GM21381 (cell line): Measurements from ENCODE around the gene PTPN14.

Experiments
- ATAC-seq: cut with Tn5 transposase; IDR thresholded peaks from one replicate; pipeline ENCODE4 v1.9.1; 2021; ENCODE audit warnings: mild to moderate bottlenecking, moderate library complexity; ENCODE audit not compliant: unreplicated experiment

Gene PTPN14

DNA sequence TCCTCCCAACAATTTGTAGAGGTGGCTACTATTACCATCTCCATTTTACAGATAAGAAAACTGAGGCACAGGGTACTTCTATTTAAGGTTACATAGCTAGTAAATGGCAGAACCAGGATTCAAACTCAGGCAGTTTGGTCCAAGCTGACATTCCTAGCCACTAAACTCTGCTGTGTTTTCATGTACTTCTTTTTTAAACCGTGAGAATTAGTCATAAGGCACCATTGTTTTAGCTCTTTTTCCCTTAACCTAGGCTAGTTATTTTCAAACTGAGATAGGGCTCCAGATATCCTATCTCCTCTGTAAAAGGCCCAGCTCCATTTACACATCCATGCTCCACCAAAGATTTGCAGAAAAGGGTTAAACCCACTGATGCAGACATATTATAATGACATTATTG, 92.9 kb downstream of the PTPN14 start:
- no peak for ATAC-seq

DNA sequence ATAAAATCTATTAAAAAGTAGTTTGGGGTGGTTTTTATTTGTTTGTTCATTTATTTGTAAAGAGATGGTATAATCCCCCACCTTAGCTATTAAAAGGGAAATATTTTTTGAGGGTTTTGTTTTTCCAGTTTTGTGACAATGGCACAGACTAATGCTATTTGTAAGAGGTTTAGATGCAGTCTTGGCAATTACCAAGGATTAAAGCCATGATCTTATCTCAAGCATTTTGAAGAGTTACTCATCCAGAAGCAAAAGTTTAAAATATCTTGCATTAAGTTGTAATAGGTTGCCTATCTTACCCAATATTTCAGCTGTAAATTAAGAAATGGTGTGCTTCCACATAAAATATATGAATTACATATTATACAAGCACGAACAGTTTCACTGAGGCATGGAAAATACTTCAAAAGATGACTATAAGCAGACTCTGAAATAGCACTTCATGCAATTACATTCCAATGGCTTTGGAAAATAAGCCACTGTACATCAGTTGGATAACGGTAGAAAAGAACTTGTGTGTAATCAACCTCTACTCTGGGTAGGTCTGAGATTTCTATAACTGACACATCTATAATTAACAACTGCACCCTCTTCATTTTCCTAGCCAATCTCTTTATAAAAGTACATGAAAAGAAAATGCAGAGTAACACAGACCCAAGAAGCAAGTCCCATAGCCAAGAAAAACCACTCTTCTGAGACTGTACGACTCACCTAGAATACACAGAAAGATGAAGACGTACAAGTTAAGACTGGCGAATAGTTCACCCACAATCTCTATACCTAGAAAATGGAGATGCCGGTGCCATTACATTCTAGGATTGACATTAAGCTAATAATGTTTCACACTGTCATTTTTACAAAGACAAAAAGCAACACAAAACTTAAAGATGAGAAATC, 95.2 kb downstream of the PTPN14 start:
- no peak for ATAC-seq

DNA sequence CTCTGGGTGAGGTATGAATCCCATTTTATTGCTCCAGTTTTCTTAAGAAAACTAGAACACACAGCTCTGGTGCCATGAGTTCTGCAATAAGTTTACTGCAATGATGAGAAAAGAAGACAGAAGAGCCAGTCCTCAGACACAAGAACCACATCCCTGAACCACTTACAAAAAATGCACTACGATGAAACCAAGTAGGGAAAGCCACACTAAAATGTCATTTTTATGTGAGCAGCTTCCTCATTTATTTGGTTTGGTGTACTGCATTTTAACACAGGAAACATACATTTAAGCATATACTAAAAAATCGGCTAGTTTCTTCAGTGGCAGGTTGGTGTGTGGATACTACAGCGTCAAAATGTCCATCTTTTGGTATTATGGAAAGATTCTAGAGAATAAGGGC, 95.9 kb downstream of the PTPN14 start:
- no peak for ATAC-seq

DNA sequence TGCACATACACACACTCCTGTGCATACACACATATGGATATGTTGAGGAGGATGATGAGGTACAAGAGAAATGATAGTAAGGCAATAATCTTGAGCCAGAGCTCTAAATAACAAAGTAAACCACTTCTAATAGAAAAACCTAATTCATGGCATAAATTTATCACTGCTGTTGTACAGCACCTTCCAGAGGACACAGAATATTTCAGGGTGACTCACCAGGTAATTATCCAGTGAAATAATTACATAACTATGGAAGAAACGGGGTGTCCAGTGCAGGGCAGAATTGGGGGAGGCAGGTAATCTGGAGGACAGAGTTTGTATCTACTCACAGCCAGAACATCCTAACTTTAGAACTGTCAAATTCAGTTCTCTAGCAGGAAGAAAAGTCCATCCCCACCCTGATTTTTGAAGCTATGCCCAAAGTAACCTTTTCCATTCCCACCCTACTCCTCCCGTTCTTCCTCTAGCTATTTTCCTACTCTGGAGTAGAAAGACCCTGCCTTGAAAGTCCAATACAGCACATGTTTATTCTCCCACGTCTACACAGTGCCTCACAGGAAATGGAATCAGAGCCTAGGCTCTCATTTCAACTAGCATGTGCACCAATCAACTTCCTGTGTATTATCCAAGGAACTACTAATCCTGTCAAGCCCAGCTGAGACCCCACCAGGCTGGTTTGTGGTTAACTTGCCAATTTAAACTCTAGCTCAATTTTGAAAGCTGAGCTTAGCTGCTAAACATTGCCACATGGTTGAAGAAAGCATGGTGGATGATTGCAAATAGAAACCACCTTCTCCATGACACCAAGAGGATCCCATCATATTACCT, 96.6 kb downstream of the PTPN14 start:
- ATAC-seq = no peak

DNA sequence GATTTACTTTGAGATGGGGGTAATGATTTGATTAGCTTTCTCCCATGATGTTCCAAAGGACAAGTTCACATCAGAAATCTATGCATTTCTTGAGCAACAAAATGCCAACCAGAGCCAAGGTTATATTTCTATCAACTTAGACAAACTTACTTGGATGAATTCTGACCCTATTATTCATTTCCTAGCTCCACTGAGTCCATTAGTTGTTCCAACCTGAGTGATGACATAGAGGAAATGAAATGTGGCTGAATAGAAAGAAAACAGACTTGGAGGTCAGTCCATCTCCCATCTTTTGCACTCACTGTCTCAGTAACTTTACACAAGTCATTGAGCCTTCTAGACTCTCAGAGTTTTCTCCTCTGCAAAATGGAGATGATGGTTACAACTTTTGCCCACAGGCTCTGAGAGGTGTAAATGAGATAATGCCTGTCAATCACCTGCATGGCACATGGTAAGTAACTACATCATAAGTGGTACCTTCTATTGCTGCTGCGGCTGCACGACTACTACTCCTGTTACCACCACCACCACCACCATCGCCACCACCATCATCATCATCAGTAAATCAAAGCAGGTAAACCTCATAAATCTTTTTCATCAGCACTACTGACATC, 98.2 kb downstream of the PTPN14 start:
- ATAC-seq = no peak

DNA sequence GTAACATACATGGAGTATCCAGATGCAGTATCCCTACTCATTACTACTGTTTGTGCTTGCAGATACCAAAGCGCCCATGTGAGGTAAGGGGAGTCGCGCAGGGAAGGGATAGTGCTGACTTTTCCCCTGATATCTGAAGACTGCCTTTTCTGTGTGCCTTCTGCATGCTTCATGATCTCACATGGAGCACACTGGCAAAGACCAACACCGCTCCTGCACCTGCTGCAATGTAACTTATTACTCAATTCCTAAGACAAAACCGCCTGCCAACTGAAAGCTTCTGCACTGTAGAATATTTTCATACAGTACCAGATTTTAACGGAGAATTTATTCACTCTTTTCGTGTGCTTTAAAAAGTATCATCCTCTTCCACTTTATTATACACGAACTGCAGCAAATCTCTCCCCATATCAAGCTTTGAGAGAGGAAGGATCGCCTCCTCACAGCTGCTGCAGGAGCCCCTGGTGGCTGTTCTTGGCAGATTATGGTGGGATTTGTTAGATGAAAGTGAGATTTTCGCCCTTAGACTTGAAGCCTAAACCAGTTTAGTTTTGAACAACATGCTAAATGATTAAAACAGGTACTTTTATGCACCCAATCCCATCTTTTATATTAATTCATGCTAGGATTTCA, 99.1 kb downstream of the PTPN14 start:
- ATAC-seq = no peak

DNA sequence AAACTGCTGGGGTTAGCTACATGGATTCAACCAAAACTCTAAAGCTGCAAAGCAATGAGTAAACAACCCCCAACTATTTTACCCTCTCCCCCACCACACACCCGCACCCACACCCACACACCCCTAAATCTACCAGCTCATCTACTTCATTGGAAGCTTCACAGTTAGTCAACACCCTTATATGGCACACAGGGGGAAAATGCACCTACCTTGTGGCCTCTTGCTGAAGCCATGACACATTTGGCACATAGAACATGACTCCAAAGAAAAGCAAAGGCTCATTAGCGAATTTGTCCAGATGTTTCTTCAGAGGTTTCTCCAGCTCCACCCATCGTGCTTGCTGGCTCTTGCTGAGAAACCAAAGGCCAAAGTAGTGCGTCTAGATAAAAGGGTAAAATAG, 99.8 kb downstream of the PTPN14 start:
- ATAC-seq = no peak

DNA sequence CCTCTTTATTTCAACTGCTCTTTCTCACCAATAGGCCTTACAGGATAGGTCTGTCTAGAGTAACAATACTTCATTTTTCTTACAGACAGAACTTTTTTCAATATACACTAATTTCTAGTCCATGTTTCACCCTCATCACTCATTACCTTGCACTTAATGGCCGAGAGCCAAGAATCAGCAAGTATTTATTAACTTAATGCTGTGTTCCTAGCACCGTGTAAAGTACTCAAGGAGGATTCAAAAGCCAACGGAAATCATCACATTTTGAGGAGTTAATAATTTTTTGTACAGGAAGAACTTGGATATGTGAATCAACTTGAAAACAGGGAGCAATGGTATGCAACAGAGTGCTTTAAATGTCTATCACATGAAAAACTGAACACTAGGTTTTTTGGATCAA, 102.0 kb downstream of the PTPN14 start:
- ATAC-seq = no peak

DNA sequence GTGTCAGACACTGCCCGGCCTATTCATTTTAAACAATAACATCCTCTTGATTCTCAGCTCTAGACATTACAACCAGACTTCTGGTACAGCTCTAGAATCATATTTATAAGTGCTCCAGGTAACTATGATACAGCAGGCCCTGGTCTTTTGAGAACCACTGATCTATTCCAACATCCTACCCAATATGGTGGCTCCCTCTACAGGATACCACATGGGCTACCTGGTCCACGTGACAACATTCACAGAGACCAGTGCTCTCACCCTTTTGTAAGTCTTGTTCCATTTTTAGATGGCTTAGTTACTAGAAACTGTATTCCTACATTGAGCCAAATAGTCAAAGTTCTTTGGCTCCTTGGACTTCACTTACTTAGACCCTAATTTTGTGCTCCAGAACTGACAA, 102.9 kb downstream of the PTPN14 start:
- ATAC-seq = no peak

DNA sequence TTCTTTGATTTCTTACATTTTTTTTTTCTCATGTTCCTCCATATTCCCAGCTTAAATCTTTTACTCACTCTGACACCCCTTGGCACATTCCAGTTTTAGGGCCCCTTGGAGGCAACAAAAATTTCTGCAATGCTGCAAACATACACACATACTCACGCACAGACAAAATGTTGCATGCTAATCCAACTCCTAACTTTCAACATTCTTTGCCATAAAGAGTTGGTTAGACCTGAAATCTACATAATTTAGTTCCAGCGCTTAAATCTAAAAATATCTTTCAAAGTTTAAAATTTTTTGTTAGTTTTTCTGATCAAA, 103.9 kb downstream of the PTPN14 start:
- no peak for ATAC-seq

DNA sequence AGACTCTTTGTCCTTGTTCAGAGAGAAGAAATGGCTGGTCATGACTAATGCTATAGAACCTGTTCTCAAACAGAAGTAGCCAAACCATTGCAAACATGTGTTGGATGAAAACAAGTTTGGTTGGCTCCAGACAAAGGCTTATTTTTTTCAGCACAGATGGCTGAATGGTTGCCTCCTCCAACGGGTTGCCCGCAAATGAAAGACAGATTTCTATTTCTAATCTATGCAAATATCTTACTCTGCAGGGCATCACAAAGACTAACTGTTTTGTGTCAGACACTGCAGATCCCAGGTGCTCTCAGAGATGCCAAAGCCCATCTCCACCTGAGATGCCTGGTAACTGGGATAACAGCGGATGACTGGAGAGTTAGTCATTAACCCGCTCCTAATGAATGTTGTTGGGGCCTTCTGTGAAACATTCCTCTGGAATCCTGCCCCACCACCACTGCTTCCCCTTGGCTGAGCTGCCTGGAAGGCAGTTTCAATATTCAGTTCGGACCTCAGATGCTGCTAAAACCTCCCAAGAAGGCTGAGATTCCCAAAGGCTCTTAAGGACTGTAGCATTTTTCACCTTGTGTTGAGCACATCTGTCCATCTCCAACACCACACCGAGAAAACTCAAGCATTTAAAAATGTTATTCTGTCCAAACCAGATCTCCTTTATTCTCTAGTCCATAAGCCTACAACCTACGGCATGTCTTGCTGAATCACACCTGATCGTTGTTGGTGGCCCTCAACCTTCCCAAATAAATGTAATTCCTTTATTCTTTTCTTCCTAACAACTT, 104.4 kb downstream of the PTPN14 start:
- ATAC-seq = peak; percentile 44

DNA sequence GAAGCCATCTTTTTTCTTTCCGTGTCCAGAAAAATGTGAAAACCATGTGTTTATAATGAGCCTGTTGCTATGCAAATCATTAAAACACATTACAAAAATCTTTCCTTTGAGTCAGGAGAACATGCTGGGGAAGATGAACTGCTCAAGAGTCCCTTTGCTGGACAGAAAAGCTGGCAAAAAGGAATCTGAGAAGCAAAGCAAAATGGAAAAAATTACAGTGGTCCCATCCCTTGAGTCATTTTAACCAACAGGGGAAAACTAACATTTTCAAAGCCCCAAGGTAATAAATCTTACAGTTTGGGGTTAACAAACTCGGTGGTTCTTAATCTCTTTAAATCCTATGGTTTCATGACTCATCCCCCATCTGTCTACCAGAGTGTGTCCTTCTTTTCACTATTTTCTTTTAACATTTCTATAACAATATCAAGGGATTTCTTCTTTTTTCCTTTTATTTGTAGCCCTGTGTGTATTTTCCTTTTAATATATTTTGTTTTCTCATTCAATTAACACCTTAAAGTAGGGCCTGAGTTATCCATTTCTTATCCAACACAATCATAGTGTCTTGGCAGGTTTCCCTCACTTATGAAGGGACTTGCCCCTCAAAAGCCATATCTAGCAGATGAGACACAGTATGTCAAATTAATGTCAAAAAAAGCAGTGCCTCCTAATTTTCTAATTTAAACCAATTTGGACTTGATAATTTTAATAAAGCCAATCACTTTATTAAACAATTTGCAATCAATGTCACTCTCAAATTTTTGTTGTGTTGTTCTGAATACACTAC, 105.4 kb downstream of the PTPN14 start:
- no peak for ATAC-seq

DNA sequence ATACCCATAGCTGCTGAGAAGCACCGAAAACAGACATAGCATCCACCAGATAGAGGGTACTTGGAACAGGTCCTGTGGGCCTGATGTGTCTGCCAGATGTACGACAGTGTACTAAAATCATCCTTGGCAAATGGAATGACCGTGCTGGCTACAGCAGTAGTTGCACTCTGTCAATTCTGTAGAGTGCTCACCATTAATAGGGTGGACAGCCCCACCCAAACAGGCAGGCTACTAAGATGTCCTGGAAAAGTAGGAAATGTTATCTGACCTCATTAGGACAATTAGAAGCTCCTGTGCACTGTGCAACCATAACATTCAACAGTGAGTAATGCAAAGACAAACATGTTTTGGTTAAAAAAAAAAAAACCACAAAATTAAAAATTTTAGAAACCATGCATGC, 106.2 kb downstream of the PTPN14 start:
- ATAC-seq = no peak

DNA sequence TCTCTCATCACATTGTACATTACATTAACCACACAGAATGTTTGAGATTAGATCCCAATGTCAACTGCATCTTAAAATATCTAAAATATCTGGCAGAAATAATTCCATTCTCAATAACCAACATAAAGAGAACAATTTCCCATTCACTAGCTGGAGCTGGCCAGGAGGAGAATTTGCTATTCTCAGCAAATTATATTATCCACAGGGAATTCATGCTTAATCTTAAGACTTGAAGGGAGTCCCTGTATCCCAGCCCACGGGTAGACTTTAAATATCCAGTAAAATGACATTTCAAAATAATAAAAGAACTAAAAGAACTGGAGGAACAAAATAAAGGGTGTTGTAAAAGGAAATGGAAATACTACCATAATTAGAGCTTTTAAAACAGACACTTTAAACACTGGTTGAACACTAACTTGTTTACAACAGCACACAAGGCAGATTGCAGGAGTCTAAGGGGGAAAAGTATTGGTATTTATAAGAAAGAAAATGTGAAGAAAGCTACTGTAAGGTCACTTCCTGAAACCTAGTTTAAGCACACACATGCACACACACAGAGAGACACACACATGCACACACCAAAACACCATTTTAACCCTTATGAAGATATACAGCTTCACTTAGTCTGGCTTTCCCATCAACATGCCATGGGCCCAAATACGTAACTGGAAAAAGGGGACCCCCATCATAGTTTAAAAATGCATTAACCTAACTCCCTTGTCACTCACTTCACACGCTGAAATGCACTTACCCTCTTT, 107.0 kb downstream of the PTPN14 start:
- ATAC-seq = no peak

DNA sequence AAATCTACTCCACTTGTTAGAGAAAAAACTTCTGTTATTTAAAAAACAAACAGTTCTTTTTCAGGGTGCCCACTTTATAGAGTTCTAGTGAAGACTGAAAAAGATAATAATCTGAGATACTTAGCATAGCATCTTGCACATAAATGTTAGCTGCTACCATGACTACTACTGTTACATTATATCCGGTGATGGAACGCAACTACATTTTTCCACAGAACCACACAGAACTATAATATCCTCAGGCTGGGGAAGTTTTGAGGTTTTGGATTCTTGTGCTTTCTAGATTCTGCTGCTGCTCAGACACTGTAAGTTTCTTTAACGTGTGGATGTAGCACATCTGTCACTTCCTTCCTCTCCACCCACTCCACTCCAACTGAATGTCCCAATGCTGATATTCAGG, 110.3 kb downstream of the PTPN14 start:
- ATAC-seq = no peak

DNA sequence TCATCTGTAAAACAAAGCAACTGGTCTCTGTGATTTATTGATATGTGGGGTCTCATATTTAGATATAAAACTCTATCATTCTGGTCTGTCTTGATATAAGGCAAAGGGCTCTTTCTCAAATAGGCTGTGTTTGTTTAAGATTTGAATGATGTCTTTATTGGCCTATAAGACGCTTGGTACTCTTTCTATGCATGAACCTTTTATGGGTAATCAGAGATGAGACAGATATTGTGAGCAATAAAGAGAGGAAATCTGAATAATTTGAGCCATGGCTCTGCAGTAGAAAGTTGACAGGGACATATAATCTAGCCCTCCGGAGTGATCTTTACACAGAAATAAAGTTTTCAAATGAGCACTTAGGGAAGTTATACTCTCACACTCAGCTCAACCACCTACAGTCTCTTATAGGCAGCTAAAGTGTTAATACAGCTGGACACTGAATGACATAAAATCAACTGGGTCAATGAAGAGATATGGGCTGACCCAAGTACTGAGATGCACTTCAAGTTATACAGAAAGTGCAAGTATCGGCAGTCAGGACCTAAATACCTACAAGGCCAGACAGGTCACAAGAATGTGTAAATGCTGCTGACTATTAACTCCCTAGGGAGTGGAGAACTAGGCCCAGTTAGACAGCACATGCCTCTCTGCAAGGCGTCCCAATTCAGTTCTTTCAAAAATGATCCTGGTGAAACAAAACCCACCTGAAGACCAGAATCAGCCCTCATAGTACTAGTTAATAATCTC, 111.0 kb downstream of the PTPN14 start:
- no peak for ATAC-seq

DNA sequence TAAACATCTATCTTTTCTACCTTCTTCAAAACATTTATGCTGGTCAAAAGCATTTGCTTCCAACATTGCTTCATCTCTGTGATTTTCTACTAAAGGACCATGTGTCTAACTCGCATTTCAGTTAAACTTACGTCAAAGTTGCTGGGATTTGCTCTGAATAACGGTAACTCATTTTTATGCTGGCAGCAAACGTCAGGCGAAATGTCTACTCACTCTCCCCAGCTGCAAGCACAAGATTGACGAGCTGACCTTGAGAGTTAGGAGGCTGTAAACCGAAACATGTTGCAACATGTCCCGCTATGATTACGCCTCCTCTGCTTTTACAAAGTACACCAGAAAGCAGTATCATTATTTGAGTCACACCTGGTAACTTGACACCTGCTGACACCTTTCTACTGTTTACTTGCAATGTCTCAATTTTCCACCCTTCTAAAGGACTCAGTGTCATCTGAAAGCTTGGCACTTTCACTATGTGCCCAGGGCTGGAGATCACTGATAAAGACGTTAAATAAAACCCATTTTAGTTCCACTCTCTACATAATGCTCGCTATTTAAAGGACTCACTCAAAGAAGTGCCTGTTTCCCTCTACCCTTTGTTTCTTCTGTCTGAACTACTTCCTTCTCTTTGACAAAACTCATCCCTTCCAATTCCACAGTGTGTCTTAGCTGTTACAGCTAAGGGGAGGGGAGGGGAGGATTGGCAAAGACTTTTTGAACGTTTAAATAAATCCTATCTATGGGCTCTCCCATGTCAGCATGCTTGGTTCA, 111.9 kb downstream of the PTPN14 start:
- ATAC-seq = peak; percentile 76

DNA sequence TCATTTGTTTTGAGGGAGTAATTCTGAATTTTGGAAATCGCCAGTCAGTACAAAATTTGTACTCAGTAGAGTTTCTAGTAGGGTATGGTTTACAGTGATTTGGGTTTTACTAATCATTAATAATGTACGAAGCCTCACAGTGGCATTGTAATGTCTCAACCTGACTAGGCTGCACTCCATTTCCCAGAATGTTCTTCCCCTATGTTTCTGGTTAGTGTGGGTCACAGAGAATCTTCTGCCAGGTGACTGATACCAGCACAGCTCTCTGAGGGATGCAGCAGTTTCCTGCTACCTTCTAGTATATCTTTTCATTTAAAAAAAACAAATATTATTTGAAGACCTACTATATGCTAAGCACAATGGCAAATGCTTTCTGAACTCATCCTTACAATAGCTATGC, 112.9 kb downstream of the PTPN14 start:
- no peak for ATAC-seq
